ENCODE measurements around the gene C1QTNF3. TPM values are rescaled to one million over a fixed set of nuclear protein-coding genes. Genes with fewer than 3 reads are reported as not detected.

C1QTNF3 gene
- total and polyA plus RNA-seq, 2 of the 8 experiments (the other 6 are each of a cell fraction or from before 2014, with no cell fraction given) = 1.0 to 1.2 TPM

GRCh38 chr5:33968211-33969005 is 74.6 kb downstream of the C1QTNF3 start:
- H2BK120ac ChIP-seq (replicated peaks; ENCODE audit: low read depth, low read length) = no peak overlapping the region
- no peaks in the 10 kb centered on the region for H4K20me1 ChIP-seq (replicated peaks in 1 of 2; ENCODE audit: control insufficient read depth in 1 of 2, insufficient read depth in 2 of 2, low read length in 2 of 2)
- no peaks in the 10 kb centered on the region for H3K9me3 ChIP-seq (ENCODE audit: insufficient read depth in 2 of 2, low read depth in 1 of 2, low read length in 1 of 2)
- H3K23me2 ChIP-seq (ENCODE audit: low read depth, low read length) = no peaks in the 10 kb centered on the region
- H2BK15ac ChIP-seq (ENCODE audit: low read length) = no peak overlapping the region
- no peak overlapping the region for H3K4me2 ChIP-seq (ENCODE audit: insufficient read depth in 1 of 2, low read depth in 2 of 2, low read length in 2 of 2)
- no peak overlapping the region for H3K4ac ChIP-seq (replicated peaks; ENCODE audit: insufficient read length, low read depth, low read length)
- no peak overlapping the region for H2BK5ac ChIP-seq (ENCODE audit: low read depth, low read length)
- H3K18ac ChIP-seq (ENCODE audit: extremely low read depth, low read length) = no peak overlapping the region
- no peaks in the 10 kb centered on the region for H3K4me1 ChIP-seq (replicated peaks in 1 of 4; ENCODE audit: control insufficient read depth in 3 of 4, insufficient read depth in 4 of 4, low read length in 3 of 4)
- no peak overlapping the region for H3K9ac ChIP-seq (replicated peaks in 1 of 4; ENCODE audit: extremely low read depth in 1 of 4, low read depth in 3 of 4, low read length in 3 of 4)
- no peak overlapping the region for H2BK12ac ChIP-seq (ENCODE audit: low read depth, low read length)
- H3K14ac ChIP-seq (ENCODE audit: insufficient read length) = no peak overlapping the region
- DNase-seq (ENCODE audit: low read depth in 1 of 2, low spot score in 2 of 2) (no peak), FAIRE-seq (no peak)
- H3K36me3 ChIP-seq (ENCODE audit: control insufficient read depth in 2 of 4, insufficient read depth in 4 of 4, low read length in 3 of 4) = no peaks in the 10 kb centered on the region
- no peak overlapping the region for H4K5ac ChIP-seq (ENCODE audit: insufficient read length, low read depth, low read length)
- POLR2A ChIA-PET (ENCODE audit: partially characterized antibody) = interaction anchor here (1.2 to 2.1 kb wide), 2 partner anchors 15 to 526 kb away, joined by 3 to 4 read pairs; no protein-coding TSS in a partner anchor
- no peak overlapping the region for H3K4me3 ChIP-seq (ENCODE audit: extremely low read depth in 1 of 4, insufficient read depth in 2 of 4, low read depth in 3 of 4, low read length in 4 of 4)
- no peak for TF ChIP-seq CREB1 (IDR thresholded peaks at IDR 0.05)
- no peak for TF ChIP-seq GTF2F1 (IDR thresholded peaks at IDR 0.05; ENCODE audit: borderline replicate concordance, low read depth, low read length)
- TF ChIP-seq RBBP5 (IDR thresholded peaks at IDR 0.05; ENCODE audit: borderline replicate concordance, low read depth, low read length) = no peak
- no peak for TF ChIP-seq EP300 (IDR thresholded peaks at IDR 0.05; ENCODE audit: borderline replicate concordance in 1 of 2, low read depth in 2 of 2, low read length in 2 of 2)
- no peak for TF ChIP-seq POLR2A (IDR thresholded peaks at IDR 0.05; ENCODE audit: control extremely low read depth in 1 of 2, low read depth in 2 of 2, low read length in 2 of 2)
- no peak overlapping the region for H3K27ac ChIP-seq (ENCODE audit: low read depth, low read length)
- H2BK20ac ChIP-seq (ENCODE audit: low read length) = no peak overlapping the region
- H2AFZ ChIP-seq (ENCODE audit: low read length) = no peak overlapping the region
- H3K56ac ChIP-seq (replicated peaks; ENCODE audit: insufficient read length, low read depth, low read length) = no peak overlapping the region
- no peaks in the 10 kb centered on the region for H3K79me1 ChIP-seq (ENCODE audit: low read depth, low read length)
- H3K23ac ChIP-seq (ENCODE audit: insufficient read length) = no peak overlapping the region
- H4K8ac ChIP-seq (ENCODE audit: extremely low read depth, insufficient read depth, low read length) = no peak overlapping the region
- 86% methylated on average over 3 of the region's 3 CpGs; no CpG with 5 or more reads in 1 of the 2 experiments for whole genome bisulfite sequencing, 2 experiments (ENCODE audit: extremely low coverage in 1 of 2, insufficient coverage in 1 of 2, insufficient read length in 1 of 2, insufficient replicate concordance in 2 of 2, low coverage in 1 of 2, low lambda C conversion rate in 2 of 2, missing lambda C conversion rate in 1 of 2)
- no peak overlapping the region for H4K91ac ChIP-seq (replicated peaks; ENCODE audit: insufficient read length, low read length)
- no peak overlapping the region for H2AK5ac ChIP-seq (ENCODE audit: low read depth, low read length)
- CTCF ChIA-PET (ENCODE audit: partially characterized antibody) = interaction anchor here (1.0 to 4.7 kb wide), 13 partner anchors 10 to 344 kb away, joined by 3 to 46 read pairs (median 4); partner anchors contain the start of gene RXFP3
- no peaks in the 10 kb centered on the region for H3K79me2 ChIP-seq (ENCODE audit: control insufficient read depth in 1 of 2, insufficient read depth in 2 of 2, low read length in 2 of 2)
- H3K27me3 ChIP-seq (replicated peaks in 1 of 4; ENCODE audit: control insufficient read depth in 3 of 4, extremely low read depth in 1 of 4, insufficient read depth in 3 of 4, low read length in 3 of 4) = no peaks in the 10 kb centered on the region
